Epithelial cell of prostate (primary cell): Measurements from ENCODE around the gene DROSHA.
"Not testable (repeated sequence)": the region's sequence is repeated elsewhere in the genome, so short reads cannot be mapped to it uniquely, and the experiment has no call there.

Source experiments
- DNase-seq: peaks from one replicate; pipeline ENCODE4 v3.0.0-alpha.2; 2011; ENCODE audit warnings: low read depth, low spot score
- H3K27ac ChIP-seq: fragments of 450-650 bp; 2 replicates; pipeline ENCODE4 v1.5.1; 2017; ENCODE audit warnings: mild to moderate bottlenecking

DROSHA gene

DNA sequence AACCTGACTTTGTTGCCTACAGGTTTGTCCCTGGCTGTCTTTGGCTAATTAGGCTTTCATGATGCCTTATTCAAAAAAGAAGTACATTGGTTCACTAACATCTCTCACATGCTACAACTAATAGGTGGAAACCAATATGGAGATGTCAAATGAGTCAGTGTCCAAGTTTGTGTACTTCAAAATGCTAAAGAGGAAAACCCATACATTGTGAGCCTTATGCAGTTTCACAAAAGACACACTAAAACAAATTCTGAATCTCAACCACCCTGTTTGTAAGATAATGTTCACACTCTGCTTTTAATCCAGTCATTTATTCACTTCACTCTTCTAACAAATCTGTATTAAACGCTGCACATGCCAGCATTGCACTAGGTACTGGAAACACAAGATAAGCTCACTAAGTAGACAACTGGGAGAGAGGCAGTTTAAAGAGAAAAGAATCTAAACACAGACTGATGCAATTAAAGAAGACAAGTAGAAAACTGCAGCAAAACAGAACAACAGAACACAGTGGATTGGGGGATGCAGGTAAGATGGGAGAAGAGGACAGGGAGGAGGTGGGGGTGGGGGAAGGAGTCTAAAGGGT lies 104.1 kb downstream of the DROSHA start:
- no peak overlapping the region for H3K27ac ChIP-seq

DNA sequence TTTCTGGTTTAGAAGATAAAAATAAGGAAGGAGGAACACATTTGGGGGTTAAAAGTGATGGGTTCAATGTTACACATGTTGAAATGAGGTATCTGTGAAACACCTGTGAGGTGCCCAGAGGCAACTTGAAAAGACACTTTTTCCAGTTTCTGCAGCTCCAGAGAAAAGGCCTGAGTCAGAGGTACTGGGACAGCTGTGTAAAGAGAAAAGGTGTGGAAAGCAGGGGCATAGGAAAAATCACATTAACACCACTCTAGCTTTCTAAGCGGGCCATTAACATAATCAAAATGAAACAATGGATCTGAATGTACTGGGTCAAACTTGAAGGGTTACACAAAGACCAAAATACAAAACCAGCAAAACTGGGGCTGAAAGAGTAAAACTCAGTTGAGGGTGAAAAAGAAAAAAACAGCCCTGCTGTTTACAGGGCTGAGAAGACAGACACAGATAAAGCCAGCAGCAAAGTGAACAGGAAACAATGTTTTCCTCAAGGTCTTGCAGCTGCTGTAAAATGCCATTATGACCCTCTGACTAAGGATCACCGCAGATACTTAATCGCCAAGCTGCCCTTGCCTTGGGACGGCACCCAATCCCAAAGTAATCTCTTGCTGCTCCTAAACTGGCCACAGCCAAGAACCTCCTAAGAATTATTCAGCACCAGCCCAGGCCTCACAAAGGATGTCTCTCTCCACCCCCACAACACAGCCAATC lies 104.7 kb downstream of the DROSHA start:
- no peak overlapping the region for H3K27ac ChIP-seq
- DNase-seq: no peak

More for the DNA sequence above, 104.1 kb downstream of the DROSHA start:
- DNase-seq: no peak

DNA sequence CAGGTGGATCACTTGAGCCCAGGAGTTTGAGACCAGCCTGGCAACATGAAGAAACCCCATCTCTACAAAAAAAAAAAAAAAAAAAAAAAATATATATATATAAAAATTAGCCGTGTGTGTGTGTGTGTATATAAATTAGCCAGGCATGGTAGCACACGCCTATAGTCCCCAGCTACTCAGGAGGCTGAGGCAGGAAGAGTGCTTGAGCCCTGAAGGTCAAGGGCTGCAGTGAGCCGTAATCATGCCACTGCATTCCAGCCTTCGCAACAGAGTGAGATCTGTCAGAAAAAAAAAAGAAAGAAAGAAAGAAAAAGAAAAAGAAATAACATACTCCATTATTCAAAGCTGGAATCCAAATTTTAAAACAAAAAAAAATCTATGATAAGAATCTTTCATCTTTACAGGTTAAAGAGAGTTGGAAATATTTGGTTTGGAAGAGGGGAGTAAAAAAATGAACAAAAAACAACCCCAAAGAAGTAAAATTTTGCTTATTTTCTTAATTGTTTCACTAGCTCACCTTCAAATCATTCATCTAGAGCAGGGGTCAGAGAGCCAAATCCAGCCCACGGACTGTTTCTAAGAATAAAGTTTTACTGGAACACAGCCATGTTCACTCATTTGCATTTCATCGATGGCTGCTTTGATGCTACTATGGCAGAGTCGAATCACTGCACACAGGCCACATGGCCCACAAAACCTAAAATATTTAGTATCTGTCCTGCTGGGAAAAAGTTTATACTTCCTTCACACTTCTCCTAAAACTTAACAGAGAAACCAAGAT lies 109.9 kb downstream of the DROSHA start:
- H3K27ac ChIP-seq: no peak overlapping the region
- no peak for DNase-seq

DNA sequence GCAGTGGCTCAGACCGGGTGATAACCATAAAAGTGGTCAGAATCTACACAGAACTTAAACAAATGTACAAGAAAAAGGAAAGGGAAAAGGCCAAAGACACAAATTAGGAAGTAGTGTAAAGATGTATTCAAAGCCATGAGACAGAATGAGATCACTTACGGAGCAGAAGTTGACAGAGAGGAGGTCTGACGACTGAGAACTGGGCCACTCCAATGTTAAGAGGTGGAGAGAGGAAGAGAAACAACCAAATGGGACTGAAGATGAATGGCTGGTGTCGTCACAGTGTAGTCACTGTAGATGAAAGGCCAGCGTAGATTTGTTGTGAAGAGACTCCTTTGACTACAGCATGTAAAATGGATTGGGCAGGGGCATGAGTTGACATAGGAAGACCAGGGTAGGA lies 114.4 kb downstream of the DROSHA start:
- no peak for DNase-seq

DNA sequence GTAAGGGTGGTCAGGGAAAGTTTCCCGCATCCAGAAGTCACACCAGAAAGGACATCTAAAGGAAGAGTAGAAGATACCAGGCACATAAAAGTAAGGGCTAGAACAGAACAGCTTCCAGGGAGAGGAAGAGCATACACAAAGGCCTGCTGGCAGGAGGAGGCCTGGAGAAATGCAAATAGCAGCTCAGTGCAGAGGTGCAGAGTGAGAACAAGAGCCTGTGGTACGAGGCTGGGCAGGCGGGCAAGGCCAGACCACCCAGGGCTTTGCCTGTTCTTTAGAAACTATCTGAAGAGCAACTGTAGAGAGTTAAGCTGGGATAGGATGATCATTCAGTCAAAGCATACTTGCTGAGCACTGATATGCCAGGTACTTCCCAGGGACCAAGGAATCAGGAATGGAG lies 115.3 kb downstream of the DROSHA start:
- no peak for DNase-seq
- H3K27ac ChIP-seq: no peak overlapping the region

More for the DNA sequence above, 114.4 kb downstream of the DROSHA start:
- no peak overlapping the region for H3K27ac ChIP-seq

DNA sequence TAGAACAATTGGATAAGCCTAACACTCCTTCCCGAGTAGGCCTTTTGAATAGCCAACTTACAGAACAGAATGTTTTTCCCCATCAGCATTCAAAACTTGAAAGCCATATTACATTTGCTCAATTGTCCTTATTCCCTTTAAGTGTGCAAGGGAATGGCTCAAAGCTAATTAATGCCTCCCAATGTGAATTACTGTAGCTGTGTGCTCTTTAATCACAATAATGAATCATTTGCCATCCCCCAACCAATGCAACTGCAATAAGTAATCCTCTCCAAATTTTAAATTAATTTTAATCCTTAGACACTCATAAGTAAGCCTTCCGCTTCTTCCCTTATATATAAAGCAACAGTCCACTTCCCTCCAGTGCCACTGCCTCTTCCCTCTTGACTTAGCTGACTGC lies 115.9 kb downstream of the DROSHA start:
- no peak for DNase-seq
- no peak overlapping the region for H3K27ac ChIP-seq

DNA sequence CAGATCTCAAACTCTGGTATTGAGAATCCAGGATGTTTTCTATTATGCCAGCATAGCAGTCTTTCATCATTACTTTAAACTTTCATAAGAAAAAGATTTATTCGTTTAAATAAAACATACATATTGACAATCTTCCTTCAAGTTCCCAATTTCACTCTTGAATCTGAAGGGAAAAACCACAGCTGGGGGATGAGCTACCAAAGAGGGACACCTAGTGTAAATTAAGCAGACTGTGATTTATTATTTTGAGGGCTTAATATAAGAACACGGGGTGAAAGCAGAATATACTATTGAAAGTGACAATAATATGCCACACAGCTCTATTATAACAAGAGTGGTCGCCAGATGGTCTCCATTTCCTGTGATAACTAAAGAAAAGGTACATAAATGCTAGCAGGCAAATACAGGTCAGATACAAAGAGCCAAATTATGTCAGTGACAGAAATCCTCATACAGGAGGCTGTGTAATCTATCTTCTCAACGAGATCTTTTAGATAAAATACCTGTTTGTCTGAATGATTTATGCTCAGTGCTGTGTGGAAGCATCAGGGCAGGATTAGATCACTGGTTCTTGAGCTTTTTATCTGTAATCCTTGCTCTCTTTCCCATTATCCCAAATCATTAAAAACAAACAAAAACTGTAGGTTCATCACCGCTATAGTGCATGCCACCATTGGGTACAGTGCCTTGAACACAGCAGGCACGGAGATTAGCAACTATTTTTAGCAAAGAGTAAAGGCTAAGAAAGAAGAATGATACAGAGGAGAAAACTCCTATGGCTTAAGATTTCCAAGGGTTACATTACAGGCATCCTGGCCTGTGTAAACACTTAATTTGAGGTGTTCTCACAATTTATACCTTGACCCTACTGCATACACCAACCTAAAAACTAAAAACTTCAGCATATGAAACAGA lies 116.6 kb downstream of the DROSHA start:
- H3K27ac ChIP-seq: no peak overlapping the region
- no peak for DNase-seq

DNA sequence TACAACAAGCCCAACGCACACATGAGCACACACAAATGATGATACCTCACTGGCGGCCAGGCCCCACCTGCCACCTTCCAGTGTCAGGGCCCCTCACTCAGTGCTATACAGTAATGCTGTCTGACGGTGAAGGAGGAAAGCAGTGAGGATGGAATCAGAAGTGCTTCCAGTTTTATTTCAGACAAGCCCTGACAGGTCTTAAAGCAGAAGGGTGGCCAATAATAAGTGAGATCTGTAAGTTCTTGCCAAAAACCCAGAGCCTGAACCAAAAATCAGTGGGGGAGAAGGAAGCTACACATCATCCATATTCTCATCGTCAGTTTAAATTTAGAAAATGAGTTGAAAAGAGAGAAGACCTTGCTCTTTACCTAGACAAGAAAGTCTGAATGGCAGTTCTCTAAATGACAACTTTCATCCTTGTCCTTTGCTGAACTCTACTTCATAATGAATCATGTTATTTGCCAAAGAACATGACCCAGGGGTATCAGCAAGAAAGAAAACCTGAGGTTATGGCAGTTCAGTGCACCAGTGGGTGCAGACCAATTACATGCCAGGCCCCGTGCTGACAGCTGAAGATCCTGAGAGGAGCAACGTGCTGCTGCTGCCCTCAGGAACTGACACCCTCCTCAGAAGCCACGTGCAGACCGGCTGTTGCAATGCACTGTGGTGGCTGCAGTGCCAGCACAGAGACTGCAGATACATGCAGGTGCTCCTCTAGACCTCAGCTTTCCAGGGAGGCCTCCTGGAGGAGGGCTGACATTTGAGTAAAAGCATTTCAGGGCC lies 118.7 kb downstream of the DROSHA start:
- H3K27ac ChIP-seq: peak overlapping the region; percentile 39
- no peak for DNase-seq

DNA sequence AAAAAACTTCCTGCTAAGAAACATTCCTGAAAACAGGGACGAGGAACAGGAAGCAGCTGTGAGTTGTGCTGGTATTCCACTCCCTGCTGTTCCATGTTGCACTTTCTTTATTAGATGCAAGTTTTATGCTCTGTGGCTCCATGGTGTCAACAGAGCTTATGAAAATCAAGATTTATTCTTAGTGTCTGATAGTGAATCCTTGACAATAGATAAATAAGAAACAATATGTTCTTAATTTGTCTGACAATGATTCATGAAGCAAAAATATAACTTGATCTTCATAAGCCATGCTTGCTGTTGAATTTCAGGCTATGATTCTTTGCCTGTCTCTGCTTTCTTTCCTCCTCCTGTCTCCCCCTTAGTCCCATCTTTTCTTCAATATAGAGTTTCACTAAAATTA lies 119.6 kb downstream of the DROSHA start:
- DNase-seq: no peak
- H3K27ac ChIP-seq: no peak overlapping the region

DNA sequence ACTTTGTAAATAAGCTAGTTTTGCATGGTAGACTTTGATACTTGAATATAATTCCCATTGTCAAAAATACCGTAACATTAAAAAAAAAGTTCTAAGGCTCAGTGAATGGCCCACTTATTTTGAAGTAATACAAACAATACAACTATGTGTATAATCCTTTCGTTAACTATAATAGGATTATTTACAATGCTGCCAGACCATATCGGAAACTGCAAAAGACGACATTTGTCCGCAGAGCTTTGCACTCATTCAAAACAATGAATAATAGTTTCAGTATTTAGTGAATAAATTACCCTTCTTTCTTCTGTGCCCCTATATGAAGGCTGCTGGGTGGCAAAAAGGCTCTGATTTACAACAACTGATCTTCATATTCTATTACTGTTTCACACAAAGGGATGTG lies 121.8 kb downstream of the DROSHA start:
- no peak for DNase-seq
- H3K27ac ChIP-seq: no peak overlapping the region

DNA sequence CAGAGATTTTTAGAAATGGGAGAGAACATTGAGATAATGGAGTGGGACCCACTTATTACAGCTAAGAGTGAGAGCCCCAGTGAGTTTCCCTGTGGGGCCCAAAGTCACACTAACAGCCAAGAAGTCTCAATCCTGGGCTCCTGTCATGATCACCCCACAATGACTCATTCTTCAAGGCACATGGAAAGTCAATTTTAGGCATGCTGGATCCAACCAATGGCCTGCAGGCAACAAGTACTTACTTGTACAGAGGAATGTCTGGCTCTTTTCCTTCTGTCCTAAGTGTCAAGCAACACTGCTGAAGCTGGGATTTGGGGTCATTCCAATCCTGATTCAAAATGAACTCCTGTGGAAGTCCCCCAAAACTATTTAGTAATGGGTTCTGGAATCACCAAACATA lies 123.1 kb downstream of the DROSHA start:
- peak; percentile 82 for DNase-seq
- peak overlapping the region; percentile 60 for H3K27ac ChIP-seq

DNA sequence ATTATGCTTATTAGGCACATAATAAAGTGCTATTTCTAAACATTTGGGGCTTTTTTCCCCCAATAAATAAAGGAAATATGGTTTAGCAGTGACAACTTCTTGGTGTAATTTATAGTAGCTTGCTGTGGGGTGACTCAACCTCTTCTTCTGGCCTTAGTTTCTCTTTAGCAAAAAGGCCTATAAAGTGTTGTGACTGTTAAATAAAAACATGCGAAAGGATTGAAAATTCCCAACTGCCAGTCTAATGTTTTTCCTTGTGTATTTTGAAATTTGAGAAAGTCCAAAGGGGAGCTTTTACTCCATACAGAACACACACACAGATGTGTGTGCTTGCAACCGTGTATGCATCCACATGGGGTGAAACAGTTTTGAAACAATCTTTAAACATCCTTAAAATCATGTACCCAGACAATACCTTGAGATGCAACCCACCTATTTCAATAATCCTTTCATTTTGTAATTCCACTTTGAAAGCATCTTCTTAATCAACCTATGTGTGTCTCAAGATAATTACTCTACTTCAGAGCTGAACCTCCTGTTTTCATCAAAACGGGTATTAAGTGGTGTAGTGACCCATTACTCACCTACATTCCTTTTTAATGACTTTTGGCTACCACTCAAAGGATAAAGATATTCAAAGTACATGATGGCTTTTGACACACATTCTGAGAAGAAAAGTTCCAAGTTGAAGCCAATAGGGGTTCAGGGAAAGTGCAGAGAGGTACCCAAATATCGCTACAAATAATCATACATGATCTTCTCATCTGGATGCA lies 123.8 kb downstream of the DROSHA start:
- peak; percentile 14 for DNase-seq
- H3K27ac ChIP-seq: peak overlapping the region; percentile 60

DNA sequence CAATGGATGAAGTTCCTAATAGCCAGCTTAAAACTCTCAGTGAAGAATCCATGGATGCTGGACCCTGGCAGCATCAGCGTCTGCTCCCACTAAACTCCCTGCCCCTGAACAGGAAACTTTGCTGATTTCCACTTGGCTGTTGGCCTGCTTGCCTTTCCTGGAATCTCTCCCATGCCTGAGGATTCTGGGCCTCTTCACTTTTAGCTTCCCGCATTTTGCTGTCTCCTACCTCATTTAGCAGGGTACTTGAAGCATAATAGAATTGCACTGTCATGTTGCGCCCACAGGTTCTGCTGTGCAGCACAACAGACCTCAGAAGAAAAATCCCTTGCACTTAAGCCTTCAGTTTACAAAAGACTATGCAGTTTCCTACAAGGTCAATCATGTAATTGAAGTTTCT lies 127.6 kb downstream of the DROSHA start:
- DNase-seq: no peak
- H3K27ac ChIP-seq: no peak overlapping the region

DNA sequence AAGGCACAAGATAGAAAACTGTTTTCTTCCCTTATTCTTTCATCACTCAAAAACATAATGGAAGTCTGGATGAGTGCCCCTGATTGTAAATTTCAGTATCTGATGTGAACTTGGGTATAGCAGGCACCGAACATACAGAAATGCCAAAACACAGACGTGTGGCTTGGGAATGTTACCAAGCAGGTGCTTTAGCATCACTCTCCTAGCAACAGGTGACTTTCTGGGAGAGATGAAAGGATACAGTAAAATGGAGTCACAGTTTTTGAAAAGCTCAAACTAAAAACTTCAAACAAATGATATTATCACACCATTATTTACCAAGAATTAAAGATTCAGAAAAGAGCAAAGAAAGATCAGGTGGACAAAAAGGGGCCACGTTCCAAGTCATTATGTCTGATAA lies 130.2 kb downstream of the DROSHA start:
- no peak for DNase-seq
- H3K27ac ChIP-seq: no peak overlapping the region

DNA sequence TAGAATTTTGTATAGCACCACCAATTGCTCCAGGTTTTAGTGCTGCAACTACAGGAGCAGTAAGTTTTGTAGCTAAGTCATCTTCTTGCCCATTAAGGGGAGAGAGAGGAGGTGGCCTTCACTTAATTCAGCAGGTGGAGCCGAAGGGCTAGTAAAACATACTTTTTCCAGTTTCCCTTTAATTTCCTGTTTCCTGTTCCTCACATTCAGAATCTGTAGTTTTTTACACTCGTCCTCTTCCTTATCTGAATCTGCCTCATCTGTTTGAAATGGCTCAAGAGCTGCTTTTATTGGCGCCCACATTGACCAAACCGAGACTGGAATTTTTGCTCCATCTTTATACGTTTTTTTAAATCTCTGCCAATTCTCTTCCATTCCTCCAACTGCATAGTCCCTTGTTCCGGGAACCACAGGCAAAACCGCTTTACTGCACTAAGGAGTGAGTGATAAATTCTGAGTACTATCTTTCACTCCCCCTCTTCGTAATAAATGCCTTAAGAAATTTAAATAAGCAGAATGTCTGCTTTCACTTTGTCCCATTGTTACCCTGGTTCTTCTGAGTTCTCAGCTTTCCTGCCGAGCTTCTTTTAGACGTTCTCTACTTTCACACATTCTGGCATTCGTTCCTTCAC lies 133.9 kb downstream of the DROSHA start:
- H3K27ac ChIP-seq: no peak overlapping the region
- no peak for DNase-seq

DNA sequence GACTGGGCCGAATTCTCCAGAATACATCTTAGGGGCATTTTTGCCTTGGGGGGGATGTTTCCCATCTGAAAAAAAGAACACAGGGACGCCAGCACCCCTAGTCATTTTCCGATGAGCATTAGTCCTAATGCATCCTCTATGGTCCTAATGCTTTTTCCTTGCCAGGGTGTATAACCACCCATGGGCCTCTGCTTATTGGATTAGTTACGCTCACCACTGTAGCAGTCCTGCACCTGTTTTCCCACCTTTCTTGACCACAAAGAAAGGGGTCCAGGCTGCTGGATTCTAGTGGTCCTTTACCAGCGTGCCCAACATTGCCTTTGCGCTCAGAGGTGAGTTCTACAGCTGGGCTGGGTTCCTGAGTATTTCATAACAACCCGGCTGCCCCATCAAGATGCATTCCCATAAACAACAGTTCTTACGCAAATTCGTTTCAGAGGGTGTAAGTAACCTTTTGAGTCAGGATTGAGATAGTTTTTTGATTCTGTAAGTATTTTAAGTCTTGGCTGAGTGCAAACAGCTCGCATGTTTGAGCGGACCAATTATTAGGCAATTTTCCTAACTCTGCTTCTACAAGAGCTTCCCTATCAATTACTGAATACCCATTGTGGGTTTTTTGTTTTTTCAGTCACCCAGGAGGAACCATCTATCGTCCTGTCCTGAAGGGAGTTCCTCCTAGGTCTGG lies 135.1 kb downstream of the DROSHA start:
- DNase-seq: no peak
- no peak overlapping the region for H3K27ac ChIP-seq

DNA sequence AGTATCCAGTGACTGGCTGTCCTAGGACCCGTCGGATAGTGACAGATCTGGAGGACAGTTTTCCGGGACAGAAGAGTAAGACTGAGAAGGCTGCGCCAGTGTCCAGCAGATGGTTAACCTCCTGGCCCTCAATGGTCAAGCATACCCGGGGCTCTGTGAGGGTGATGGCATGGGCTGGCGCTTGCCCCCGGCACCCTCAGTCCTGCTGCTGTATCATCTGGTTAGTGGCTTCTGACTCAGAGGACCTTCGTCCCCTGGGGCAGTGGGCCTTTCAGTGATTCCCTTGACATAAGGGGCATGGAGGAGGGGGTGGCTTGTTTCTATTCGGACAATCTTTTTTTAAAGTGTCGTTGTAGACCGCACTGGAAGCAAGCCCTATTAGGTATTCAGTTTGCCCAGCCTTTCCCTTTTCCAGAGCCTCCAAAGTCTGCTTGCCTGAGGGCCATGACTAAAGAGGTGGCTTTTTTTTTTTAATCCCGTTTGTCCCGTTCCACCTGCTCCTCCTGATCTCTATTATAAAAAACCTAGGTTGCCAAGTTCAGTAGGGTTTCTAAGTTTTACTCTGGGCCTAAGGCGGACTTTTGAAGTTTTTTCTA lies 136.3 kb downstream of the DROSHA start:
- DNase-seq, H3K27ac ChIP-seq: not testable (repeated sequence)
